Stomach smooth muscle (tissue), 2 donors: ENCODE measurements around the gene DPEP2.
A peak's percentile ranks its signal among the peaks of the same experiment; 100 is the strongest.
"Not testable (repeated sequence)": the region's sequence is repeated elsewhere in the genome, so short reads cannot be mapped to it uniquely, and the experiment has no call there.

Experiments used
- H3K27ac ChIP-seq: one replicate; pipeline ENCODE4 v1.7.0; 2013; ENCODE audit warnings: mild to moderate bottlenecking, low read length, inconsistent platforms
- H3K27me3 ChIP-seq, 2 donors: one replicate each; pipeline ENCODE4 v1.7.0; 2013; ENCODE audit warnings: low read length in 2 of 2; ENCODE audit not compliant: insufficient read depth in 2 of 2, control insufficient read depth in 1 of 2
- H3K36me3 ChIP-seq, 2 donors: one replicate each; pipeline ENCODE4 v1.7.0; 2013; ENCODE audit warnings: low read length in 2 of 2; ENCODE audit not compliant: control insufficient read depth in 2 of 2, insufficient read depth in 2 of 2
- H3K4me1 ChIP-seq: one replicate; pipeline ENCODE4 v1.7.0; 2013; ENCODE audit warnings: low read length; ENCODE audit not compliant: control insufficient read depth, insufficient read depth
- H3K4me3 ChIP-seq, 2 donors: one replicate each; pipeline ENCODE4 v1.7.0; 2013; ENCODE audit warnings: low read length in 2 of 2
- H3K9ac ChIP-seq, 2 donors: one replicate each; pipeline ENCODE4 v1.7.0; 2013; ENCODE audit warnings: low read length in 2 of 2, mild to moderate bottlenecking in 1 of 2
- H3K9me3 ChIP-seq, 2 donors: one replicate each; pipeline ENCODE4 v1.7.0; 2013; ENCODE audit warnings: low read length in 2 of 2; ENCODE audit not compliant: control insufficient read depth in 2 of 2
- donor health status: healthy.
- donor health status: Pancreatic carcinoma.

Gene DPEP2

DNA sequence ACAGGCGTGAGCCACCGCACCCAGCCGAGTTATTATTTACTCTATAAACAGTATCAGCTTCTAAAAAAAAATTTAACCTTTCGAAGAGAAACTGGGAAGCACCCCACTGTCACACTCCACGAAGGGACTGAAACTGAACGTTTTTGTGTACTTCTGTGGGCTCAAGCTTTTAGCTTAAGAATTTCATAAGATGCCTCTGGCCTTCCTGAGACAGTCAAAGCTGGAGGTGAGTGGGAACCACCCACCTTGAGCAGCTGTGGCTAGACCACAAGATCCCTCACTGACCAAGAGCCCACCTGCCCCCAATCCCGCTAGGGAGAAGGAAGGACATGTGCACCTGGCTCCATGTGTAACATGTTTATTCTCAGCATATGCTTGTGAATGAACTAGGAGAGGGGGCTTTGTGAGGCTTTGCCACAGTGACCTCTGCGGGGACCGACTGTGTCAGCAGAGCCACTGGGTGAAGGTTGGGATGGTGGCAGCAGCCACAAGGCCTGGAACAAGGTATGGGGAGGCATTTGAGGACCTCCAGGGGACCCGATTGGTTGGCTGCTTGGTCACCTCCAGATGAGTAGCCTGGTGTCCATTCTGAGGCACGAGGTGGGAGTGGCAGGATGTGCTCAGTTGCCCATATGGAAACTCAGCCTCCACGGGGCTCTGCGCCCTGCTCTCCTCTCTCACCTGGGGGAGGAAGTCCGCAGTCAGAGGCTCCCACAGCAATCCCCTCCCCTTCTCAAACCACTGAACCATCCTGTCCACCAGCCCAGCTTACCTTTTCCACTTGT, 23.8 kb downstream of the DPEP2 start:
- peaks cover 0 to 4% of the 10 kb centered on the region in 2 donors for H3K27me3 ChIP-seq
- no peak overlapping the region for H3K4me3 ChIP-seq
- no peaks in the 10 kb centered on the region for H3K36me3 ChIP-seq
- H3K4me1 ChIP-seq: no peaks in the 10 kb centered on the region
- no peak overlapping the region for H3K9ac ChIP-seq
- no peaks in the 10 kb centered on the region for H3K9me3 ChIP-seq
- H3K27ac ChIP-seq: no peak overlapping the region

DNA sequence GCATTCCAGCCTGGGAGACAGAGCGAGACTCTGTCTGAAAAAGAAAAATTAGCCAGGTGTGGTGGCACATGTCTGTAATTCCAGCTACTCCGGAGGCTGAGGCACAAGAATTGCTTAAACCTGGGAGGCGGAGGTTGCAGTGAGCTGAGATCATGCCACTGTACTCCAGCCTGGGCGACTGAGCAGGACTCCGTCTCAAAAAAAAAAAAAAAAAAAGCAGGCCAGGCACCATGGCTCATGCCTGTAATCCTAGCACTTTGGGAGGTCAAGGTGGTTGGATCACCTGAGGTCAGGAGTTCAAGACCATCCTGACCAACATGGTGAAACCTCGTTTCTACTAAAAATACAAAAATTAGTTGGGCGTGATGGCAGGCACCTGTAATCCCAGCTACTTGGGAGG, 27.0 kb downstream of the DPEP2 start:
- not testable (repeated sequence) for H3K4me1 ChIP-seq, H3K9me3 ChIP-seq, H3K9ac ChIP-seq, H3K4me3 ChIP-seq, H3K27me3 ChIP-seq, H3K27ac ChIP-seq, H3K36me3 ChIP-seq

DNA sequence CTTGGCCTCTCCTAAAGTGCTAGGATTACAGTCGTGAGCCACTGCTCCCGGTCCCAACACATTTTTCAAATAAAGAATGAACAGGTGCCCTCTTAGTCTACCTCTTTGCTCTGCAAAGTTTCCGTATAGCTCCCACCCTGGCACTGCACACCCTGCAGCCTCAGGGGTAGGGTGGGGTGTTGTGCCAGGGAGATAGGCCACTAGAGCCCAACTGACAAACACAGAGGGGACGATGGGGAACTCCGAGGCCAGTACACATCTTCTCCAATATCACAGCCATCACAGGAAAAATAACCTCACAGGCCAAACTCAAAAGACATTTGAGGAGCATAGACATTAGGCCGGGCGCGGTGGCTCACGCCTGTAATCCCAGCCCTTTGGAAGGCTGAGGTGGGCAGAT, 28.2 kb downstream of the DPEP2 start:
- Histone ChIP-seq H3K36me3 (no peaks in the 10 kb centered on the region), H3K27ac (no peak overlapping the region), H3K4me3 (no peak overlapping the region), H3K4me1 (peaks cover 19% of the 10 kb centered on the region), H3K27me3 (no peaks in the 10 kb centered on the region), H3K9ac (no peak overlapping the region), H3K9me3 (no peaks in the 10 kb centered on the region)

DNA sequence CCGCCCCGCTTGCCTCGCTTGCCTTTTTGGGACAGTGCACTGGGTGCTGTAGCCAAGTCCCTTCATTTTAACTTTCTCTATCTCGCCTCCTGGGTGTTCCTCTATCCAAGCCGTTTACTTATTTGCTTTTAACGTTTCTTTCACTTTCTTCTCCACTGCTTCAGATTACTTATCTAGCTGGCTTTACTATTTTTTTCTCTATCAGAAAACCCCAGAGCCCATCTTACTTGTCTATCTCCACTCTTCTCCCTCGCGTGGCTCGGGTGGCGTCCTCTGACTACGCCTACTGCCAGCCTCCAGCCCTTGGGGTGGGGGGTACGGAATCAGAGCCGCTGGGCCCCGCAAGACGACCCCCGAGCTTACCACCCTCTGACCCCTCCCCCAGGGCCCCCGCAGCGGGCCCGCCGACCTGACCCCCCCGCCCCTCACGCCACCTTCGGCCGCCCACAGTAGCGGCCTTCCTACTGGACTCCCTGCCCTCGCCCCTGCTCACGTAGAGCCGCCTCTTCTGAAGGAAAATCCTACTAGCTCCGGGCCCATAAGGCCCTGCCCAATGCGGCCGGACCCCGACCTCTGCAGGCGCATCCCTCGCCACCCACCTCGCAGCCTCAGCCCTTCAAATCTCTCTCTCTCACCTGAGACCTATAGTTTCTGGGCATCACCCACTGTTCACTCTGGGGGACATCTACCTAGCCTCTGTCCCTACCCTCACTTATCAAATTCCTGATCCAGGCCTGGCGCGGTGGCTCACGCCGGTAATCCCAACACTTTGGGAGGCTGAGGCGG, 29.8 kb downstream of the DPEP2 start:
- H3K9ac ChIP-seq: peak overlapping the region; percentile 90 to 95
- no peaks in the 10 kb centered on the region for H3K27me3 ChIP-seq
- no peaks in the 10 kb centered on the region for H3K9me3 ChIP-seq
- peaks cover 35% of the 10 kb centered on the region for H3K4me1 ChIP-seq
- peak overlapping the region; percentile 89 for H3K27ac ChIP-seq
- peaks cover 0 to under 1% of the 10 kb centered on the region in 2 donors for H3K36me3 ChIP-seq
- H3K4me3 ChIP-seq: peak overlapping the region; percentile 94 to 96

DNA sequence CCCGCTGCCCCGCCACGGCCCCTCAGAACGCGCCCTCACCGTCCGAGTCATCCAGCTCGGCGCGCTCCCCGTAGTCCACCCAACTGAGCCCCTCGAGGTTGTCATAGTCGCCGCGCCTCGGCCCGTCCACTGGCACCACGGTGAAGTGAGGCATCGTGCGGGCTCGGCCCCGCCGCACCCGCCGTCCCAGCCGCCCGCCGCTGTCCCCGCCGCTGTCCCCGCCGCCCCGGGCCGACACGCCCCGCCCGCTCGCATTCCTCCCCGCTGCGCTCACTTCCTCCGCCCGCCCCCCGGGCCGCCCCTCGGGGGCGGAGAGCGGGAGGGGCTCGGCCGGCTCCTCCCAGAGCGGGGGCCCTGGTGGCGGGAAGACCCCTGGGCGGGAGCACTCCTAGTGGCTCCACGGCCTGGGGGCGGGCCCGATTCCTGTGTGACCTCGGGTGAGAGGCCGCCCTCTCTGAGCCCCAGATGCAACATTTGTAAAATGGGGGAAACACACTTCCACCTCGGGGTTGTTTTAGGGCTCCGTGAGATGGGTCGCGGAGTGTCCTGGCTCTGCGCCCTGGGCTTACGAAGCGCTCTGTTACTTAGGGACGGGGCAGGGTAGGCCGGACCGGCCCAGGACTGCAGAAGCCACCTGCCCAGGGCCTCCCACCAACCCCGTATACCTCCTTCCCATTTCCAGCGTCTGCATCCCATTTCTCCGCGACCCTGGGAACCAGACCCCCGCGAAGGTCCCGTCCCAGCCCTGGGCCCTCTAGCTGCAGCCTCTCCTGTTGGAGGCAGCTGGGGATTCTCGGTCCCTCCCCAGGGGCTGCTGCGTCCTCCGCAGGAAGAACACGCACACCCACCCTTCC, 30.7 kb downstream of the DPEP2 start, which contains the start of gene SLC12A4:
Gene SLC12A4 (minus strand): TSS at position 238 of the 854 bp plus-strand sequence. CDS start 84 bp downstream, at position 154.
- H3K4me3 ChIP-seq: peak within 1 kb of the TSS; percentile 96 to 97
- H3K4me1 ChIP-seq: peaks cover 44% of the 10 kb centered on the region
- no peaks in the 10 kb centered on the region for H3K27me3 ChIP-seq
- H3K9me3 ChIP-seq: no peaks in the 10 kb centered on the region
- H3K36me3 ChIP-seq: peaks cover 0 to 2% of the 10 kb centered on the region in 2 donors
- H3K9ac ChIP-seq: peak within 1 kb of the TSS; percentile 95
- H3K27ac ChIP-seq: peak within 1 kb of the TSS; percentile 89

DNA sequence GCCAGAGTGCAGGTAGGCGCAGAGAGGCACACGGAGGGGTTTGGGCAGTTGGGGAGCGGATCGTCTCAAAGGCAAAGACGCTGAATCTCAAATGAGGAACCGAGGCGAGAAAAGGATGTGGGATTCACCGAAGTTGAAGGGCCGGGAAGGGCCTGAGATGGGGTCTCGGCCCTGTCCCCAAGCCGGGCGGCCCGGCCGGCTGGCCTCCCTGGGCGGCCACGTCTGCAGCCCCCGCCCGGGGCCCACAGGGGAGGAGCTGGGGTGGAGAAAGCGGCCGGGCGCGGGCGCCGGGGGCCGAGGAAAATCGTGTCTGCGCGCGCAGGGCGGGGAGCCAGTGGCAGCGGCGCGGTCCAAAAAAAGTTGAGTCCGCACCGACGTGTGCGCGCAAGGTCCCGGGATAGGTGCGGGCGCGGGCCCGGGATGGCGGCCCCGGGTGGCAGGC, 31.3 kb downstream of the DPEP2 start:
- Histone ChIP-seq H3K9ac (peak overlapping the region; percentile 95), H3K27me3 (no peaks in the 10 kb centered on the region), H3K9me3 (no peaks in the 10 kb centered on the region), H3K36me3 (peaks cover 0 to 5% of the 10 kb centered on the region in 2 donors), H3K4me1 (peaks cover 50% of the 10 kb centered on the region), H3K4me3 (peak overlapping the region; percentile 96 to 97), H3K27ac (peak overlapping the region; percentile 89)

DNA sequence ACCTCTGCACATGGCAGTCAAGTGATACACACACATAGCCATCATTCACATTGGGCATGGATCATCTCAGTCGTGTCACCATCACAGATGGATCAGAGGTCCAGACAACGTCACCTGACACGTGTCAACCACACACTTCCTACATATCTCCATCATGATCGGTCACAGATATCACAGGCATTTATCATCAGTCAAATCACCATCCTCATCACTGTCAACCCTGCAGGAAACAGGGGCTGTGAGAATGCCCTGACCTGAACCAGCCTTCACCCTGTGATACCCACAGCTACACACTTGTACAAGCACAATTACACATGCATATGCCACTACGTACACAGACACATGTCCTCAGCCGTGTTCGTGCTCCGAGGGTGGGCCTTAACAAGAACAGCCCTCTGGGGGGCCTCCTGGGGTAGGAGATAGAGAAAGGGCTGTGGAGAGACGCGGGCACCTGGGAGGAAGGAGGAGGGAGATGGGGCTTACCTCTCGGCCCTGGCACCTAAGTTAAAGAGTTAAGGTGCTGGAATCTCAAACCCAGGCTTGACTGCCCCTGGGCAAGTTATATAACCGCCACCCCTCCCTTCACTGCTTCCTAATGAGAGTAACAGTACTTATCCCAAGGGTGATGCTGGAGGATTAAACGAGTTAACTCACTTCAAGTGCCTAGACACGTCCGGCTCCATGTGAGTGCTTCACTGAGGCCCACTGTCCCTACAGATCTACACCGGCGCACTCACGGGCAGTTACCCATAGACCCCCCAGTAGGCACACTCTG, 31.9 kb downstream of the DPEP2 start:
- Histone ChIP-seq H3K4me3 (peak overlapping the region; percentile 96 to 97), H3K36me3 (peaks cover 5 to 10% of the 10 kb centered on the region in 2 donors), H3K27ac (peak overlapping the region; percentile 89), H3K9me3 (no peaks in the 10 kb centered on the region), H3K27me3 (no peaks in the 10 kb centered on the region), H3K9ac (peak overlapping the region; percentile 95), H3K4me1 (peaks cover 51% of the 10 kb centered on the region)

DNA sequence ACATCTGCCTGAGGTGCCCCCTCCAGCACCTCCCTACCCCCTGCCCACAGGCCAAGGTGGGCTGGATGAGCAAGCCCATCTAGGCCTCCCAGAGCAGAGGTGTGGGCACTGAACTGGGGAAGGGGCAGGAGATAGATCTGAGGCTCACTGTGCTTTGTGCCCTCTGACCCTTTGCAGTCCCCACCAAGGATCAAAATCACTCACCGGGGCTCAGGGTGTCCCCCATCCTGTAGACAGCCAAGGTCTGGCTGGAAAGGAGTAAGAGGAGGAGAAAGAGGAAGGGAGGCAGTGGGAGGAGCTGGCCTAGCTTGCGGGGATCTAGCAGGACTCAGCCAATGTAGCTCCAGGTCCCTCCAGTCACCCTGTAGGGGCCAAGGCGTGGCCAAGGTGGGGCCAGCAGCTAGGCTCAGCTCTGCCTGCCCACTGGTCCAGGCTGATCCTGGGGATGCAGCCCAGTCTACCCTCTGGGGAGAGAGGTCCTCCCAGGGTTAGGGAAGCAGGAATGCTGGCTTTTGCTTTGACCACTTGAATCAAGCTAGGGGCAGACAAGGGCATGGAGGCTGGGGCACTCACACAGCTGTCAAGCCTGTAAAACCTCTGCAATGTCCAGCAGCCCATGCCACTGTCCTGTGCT, 32.6 kb downstream of the DPEP2 start:
- Histone ChIP-seq H3K4me3 (peak overlapping the region; percentile 96 to 97), H3K27me3 (no peaks in the 10 kb centered on the region), H3K36me3 (peaks cover 12 to 16% of the 10 kb centered on the region in 2 donors), H3K9ac (peak overlapping the region; percentile 95), H3K27ac (peak overlapping the region; percentile 89), H3K4me1 (peaks cover 58% of the 10 kb centered on the region), H3K9me3 (no peaks in the 10 kb centered on the region)

DNA sequence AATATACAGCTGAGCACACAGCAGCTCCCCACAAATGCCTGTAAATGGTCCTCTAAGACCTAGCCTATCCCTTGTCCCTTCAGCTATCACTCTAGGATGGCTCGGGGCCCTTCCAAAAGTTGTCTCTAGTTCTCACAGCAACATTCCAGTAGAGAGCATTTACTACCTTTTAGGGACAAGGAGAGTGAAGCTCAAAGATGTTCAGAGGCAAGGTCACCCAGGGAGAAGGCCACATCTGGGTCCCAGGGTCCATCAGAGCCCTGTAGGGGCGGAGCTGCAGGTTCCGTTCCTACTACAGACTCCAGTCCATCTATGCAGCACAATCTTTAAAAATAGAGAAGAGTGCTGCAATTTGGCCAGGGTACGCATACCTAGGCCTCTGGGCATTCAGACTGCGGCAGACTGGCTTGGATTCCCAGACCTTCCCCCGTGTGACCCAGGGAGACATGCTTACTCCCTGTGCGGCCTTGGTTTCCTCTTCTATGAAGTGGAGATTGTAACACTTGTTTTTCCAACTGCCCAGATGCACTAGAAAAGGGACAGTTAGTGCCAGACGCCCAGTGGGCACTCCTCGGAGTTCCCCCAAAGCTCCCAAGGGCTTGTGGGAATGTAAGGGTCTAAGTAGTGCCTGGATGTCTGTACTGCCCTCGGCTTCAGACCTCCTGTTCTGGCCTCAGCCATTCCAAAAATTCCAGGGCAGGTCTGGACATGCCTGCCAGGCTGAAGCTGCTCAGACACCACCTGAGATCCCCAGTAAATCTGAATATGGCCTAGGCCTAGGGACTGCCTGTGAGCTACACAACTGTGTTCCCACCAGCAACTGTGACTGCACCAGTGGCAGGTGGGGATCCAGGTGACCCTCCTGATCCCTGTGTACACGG, 33.4 kb downstream of the DPEP2 start:
- Histone ChIP-seq H3K4me3 (peak overlapping the region; percentile 33 to 96), H3K4me1 (peaks cover 65% of the 10 kb centered on the region), H3K9ac (peak overlapping the region; percentile 95), H3K27ac (peak overlapping the region; percentile 89), H3K36me3 (peaks cover 19 to 24% of the 10 kb centered on the region in 2 donors), H3K9me3 (no peaks in the 10 kb centered on the region), H3K27me3 (no peaks in the 10 kb centered on the region)
